ENCODE results near the gene PPP2R2B.

Gene PPP2R2B

GRCh38 chr5:146788898-146789297 is 89.7 kb downstream of the PPP2R2B start:
- no peak overlapping the region for H3K4me3 ChIP-seq (ENCODE audit: control insufficient read depth, low read depth, low read length)
- TF ChIP-seq, protein P1, sequence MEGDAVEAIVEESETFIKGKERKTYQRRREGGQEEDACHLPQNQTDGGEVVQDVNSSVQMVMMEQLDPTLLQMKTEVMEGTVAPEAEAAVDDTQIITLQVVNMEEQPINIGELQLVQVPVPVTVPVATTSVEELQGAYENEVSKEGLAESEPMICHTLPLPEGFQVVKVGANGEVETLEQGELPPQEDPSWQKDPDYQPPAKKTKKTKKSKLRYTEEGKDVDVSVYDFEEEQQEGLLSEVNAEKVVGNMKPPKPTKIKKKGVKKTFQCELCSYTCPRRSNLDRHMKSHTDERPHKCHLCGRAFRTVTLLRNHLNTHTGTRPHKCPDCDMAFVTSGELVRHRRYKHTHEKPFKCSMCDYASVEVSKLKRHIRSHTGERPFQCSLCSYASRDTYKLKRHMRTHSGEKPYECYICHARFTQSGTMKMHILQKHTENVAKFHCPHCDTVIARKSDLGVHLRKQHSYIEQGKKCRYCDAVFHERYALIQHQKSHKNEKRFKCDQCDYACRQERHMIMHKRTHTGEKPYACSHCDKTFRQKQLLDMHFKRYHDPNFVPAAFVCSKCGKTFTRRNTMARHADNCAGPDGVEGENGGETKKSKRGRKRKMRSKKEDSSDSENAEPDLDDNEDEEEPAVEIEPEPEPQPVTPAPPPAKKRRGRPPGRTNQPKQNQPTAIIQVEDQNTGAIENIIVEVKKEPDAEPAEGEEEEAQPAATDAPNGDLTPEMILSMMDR (IDR thresholded peaks at IDR 0.05; ENCODE audit: control insufficient read depth, insufficient read depth, low read depth, low read length, missing control alignments) = no peak
- no peak for DNase-seq (ENCODE audit: low read depth)

DNA sequence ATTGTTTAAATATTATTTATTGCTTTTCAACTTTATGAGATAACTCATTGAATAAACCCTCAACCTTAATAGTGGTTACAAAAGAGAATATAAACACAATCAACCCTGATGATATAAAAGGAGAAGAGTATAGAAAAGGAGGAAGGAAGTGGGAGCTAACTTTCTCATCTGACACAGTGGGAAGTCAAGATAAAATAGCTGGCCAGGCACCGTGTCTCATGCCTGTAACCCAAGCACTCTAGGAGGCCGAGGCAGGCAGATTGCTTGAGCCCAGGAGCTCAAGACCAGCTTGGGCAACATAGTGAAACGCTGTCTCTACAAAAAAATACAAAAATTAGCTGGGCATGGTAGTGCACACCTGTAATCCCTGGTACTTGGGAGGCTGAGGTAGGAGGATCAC is 93.5 kb downstream of the PPP2R2B start:
- no peak for DNase-seq (ENCODE audit: low read depth)
- TF ChIP-seq, protein P1 (IDR thresholded peaks at IDR 0.05; ENCODE audit: control insufficient read depth, insufficient read depth, low read depth, low read length, missing control alignments) = no peak
- H3K4me3 ChIP-seq (ENCODE audit: control insufficient read depth, low read depth, low read length) = no peak overlapping the region

- TF ChIP-seq, protein P1 (IDR thresholded peaks at IDR 0.05; ENCODE audit: control insufficient read depth, insufficient read depth, low read depth, low read length, missing control alignments) = no peak
- no peak overlapping the region for H3K4me3 ChIP-seq (ENCODE audit: control insufficient read depth, low read depth, low read length)
- DNase-seq (ENCODE audit: low read depth) = no peak
Observed at GRCh38 chr5:146781157-146781556, 97.4 kb downstream of the PPP2R2B start.

DNA sequence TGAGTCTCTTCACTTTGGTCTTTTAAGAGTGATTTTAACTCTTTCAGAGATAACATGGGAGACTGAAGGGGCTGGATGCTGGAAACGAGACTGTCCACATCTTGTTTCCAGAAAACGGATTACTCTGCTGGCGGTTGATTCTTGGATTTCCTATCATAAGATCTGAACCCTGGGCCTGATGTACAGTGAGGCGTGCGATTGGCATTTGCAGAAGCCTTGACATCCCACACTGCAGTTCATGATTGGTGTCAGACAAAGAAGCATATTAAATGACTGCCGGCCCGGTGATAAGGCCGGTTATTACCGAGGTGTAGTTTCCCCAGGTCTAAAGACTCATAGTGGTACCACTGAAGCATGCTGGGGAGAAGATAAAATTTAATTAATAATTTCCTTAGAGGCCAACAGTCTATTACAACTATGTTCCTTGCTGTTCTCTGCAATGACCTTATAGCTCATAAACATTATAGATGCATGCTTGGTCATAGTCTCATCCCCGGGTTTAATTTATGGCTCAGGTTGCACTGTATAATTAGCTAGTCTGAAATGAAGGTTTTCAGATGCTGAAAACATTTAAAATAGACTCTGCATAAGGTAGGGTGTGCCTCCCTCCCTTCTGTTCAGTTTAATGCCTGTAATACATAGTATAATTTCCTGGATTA is 99.2 kb downstream of the PPP2R2B start:
- no peak for DNase-seq (ENCODE audit: low read depth)
- TF ChIP-seq, protein P1 (IDR thresholded peaks at IDR 0.05; ENCODE audit: control insufficient read depth, insufficient read depth, low read depth, low read length, missing control alignments) = no peak
- no peak overlapping the region for H3K4me3 ChIP-seq (ENCODE audit: control insufficient read depth, low read depth, low read length)

DNA sequence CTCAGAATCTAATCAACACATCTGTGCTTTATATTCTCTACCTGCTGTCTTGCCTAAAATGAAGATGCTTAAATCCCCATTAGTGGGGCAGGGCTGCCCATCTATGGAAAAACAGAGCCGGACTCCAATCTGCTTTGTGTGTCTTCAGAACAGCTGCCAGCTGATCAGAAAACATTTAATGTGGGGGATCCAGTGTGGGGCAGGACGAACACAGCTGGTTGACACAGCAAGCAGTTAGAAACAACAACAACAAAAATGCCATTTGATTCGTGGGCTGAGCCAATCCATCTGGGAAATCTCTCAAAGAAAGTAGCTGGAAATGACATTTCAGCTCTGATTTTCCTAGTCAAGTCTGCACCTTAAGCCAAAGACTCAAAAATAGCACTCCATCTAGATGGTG is 99.8 kb downstream of the PPP2R2B start:
- TF ChIP-seq, protein P1 (IDR thresholded peaks at IDR 0.05; ENCODE audit: control insufficient read depth, insufficient read depth, low read depth, low read length, missing control alignments) = no peak
- DNase-seq (ENCODE audit: low read depth) = no peak
- no peak overlapping the region for H3K4me3 ChIP-seq (ENCODE audit: control insufficient read depth, low read depth, low read length)

GRCh38 chr5:146778261-146778660 is 100.3 kb downstream of the PPP2R2B start:
- DNase-seq (ENCODE audit: low read depth) = no peak
- no peak overlapping the region for H3K4me3 ChIP-seq (ENCODE audit: control insufficient read depth, low read depth, low read length)
- TF ChIP-seq, protein P1 (IDR thresholded peaks at IDR 0.05; ENCODE audit: control insufficient read depth, insufficient read depth, low read depth, low read length, missing control alignments) = no peak

Data from AG09309 (cell line).